Left renal cortex interstitium (tissue), 4 donors: ENCODE results near the gene MT1E. TPM values are rescaled to one million over a fixed set of nuclear protein-coding genes. Genes with fewer than 3 reads are reported as not detected.

Experiments
- DNase-seq, 4 donors: peaks; one replicate each; pipeline ENCODE4 v3.0.0-alpha.2; 2013; ENCODE audit warnings: low read depth in 4 of 4, low spot score in 2 of 4, missing footprints in 1 of 4
- polyA plus RNA-seq, 4 donors: library from polyadenylated mRNA; unstranded; fragments of 120-200 nt; gene quantifications; one replicate each; pipeline ENCODE4 v1.2.1, GENCODE V29; 2013; ENCODE audit not compliant: insufficient read length in 4 of 4

MT1E gene
- polyA plus RNA-seq, 4 donors, result 19.4 to 50.0 (median 38.3) TPM

- DNase-seq, result no peak
Measured at GRCh38 chr16:56623637-56624036, 1.9 kb upstream of the MT1E start.

GRCh38 chr16:56625943-56626654 lies 518 bp downstream of the MT1E start:
- no peak for DNase-seq

DNA sequence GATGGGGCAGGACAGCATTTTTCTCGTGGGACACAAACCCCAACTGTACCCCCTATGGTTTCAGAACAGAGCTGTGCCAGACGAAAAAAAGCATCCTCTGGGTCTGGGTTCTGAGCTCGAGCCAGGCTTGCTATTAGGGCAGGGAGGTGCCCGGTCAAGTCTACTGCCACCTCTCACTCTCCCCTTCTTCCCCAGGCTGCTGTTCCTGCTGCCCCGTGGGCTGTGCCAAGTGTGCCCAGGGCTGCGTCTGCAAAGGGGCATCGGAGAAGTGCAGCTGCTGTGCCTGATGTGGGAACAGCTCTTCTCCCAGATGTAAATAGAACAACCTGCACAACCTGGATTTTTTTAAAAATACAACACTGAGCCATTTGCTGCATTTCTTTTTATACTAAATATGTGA lies 1.1 kb downstream of the MT1E start:
- DNase-seq, result no peak

DNA sequence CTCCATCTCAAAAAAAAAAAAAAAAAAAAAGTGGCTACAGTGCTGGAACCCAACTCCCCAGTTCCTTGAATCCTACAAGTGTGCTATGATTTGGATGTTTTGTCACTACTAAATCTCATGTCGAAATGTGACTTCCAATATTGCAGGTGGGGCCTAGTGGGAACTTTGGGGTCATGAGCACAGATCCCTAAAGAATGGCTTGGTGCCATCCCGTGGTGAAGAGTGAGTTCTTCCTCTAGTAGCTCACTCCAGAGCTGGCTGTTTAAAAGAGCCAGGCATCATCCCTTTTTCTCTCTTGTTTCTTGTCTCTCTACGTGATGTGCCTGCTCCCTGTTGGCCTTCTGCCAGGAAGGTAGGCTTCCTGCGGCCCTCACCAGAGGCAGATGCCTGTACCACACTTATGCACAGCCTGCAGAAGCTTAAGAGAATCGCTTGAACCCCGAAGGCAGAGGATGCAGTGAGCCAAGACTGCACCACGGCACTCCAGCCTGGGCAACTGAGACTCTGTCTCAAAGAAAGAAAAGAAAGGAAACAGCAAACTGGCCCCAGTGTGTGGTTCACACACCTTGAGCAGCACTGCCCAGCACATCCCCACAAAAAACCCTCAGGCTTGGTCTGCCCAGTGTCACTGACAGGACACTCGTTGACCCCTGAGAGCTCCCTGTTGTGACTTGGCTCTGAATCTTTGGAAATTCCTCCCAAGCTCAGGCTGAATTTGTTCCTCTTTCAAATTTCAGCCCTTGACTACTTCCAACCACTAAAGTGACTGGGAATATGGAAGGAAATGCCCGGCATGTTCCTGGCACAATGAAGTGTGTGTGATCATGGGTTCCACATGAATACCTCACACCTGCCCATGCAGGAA lies 3.1 kb downstream of the MT1E start:
- DNase-seq, result no peak

GRCh38 chr16:56629531-56629930 lies 4.0 kb downstream of the MT1E start:
- DNase-seq, result no peak

DNA sequence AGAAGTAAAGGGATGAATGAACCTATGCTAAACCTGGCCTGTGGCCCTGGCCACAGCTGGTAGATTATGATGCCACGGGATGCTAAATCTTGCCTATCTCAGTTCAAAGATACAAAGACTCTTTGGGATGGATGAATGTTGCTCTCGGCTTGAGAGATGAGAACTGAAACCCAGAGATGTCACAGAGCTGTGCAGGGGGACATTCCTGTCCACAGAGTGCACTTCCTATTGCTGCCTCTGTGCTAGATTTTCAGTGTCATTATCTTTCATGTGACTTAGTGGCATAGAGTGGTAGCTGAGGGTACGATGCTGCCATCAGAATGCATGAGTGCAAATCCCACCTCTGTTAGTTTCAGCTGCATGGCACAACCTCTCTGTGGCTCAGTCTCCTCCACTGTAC lies 4.6 kb downstream of the MT1E start:
- DNase-seq, result no peak

- no peak for DNase-seq
Measured at GRCh38 chr16:56631197-56631596, 5.6 kb downstream of the MT1E start.

- no peak for DNase-seq
Measured at GRCh38 chr16:56631832-56632155, 6.2 kb downstream of the MT1E start.

GRCh38 chr16:56632156-56632847 lies 6.7 kb downstream of the MT1E start, which contains the start of gene MT1M:
Gene MT1M, plus strand, starts transcription at chr16:56632659. Its CDS starts 73 bp downstream, at chr16:56632732.
- no peak for DNase-seq

DNA sequence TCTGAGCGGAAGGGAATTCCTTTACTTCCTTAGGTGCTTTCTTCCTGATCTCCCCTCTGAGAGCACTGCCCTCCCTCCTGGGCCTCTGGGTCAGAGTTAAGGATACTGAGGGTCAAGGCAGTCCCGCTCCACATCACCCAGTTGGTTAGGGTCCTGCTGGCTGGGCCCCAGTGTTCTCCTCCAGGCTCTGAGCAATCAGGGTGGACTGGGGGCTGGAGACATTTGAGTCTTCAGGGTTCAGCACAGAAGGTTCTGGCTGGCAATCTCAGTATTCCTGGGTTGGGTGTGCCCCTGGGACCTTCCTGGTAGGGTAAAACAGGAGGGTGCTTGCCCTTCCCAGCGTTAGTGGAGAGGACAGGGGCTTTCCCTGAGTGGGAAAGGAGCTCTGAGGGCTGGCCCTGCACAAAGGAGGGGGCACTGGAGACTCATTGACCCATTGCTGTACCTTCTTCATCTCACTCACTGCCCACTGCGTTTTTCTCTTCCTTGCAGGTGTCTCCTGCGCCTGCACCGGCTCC lies 7.3 kb downstream of the MT1E start:
- DNase-seq, result no peak

DNA sequence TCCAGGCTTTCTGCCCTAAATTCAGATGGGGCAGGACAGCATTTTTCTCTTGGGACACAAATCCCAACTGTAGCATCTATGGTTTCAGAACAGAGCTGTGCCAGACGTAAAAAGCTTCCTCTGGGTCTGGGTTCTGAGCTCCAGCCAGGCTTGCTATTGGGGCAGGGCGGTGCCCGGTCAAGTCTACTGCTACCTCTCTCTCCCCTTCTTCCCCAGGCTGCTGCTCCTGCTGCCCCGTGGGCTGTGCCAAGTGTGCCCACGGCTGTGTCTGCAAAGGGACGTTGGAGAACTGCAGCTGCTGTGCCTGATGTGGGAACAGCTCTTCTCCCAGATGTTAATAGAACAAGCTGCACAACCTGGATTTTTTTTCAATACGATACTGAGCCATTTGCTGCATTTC lies 8.0 kb downstream of the MT1E start:
- no peak for DNase-seq

DNA sequence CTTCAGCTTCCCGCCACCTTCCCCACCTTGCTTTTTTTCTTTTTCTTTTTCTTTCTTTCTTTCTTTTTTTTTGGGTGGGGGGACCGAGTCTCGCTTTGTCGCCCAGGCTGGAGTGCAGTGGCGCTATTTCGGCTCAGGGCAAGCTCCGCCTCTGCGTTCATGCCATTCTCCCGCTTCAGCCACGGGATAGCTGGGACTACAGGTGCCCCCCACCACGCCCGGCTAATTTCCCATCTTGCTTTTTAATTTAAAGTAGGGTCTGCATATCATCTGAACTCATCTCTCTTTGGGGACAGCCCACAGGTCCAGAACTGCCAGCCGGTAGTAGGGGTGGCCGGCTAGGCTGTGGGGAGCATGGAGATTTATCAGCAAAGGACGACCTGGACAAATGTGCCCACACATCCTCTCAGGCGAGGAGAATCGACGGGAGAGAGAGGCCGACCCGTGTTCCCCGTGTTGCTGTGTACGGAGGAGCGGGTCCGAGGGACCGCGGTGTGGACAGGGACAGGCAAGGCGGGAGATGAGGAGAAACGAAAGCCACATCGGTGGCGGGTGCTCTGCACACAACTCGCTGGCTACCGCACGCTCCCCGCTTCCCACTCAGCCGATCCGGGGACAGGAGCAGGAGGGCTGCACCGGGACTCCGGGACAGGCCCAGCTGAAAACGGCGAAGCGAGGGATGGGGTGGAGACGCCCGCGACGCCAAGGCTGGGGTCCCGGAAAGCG lies 9.3 kb downstream of the MT1E start:
- no peak for DNase-seq

DNA sequence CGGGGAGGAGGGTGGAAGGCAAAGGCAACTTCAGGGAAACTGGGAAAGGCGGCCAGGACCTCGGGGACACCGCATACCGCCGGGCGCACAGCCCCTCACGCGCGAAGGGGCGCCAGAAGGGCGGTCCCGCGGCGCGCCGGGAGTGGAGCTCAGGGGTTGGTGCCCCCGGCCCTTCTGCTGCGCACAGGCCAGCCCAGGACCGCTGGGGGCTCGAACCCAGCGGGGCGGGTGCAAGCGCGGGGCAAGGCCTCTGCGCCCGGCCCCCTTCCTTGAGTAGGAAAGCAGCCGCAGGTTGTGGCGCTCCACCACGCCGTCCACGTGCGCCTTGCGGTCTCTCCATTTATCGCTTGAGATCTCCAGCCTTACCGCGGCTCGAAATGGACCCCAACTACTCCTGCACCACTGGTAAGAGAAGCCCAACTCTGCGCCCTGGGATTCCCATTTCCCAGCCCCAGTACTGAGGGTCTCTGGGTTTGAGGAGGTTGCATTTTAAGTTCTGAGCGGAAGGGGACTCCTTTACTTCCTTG lies 9.9 kb downstream of the MT1E start:
- no peak for DNase-seq

- DNase-seq, result no peak
Measured at GRCh38 chr16:56636616-56637413, 11.2 kb downstream of the MT1E start.

DNA sequence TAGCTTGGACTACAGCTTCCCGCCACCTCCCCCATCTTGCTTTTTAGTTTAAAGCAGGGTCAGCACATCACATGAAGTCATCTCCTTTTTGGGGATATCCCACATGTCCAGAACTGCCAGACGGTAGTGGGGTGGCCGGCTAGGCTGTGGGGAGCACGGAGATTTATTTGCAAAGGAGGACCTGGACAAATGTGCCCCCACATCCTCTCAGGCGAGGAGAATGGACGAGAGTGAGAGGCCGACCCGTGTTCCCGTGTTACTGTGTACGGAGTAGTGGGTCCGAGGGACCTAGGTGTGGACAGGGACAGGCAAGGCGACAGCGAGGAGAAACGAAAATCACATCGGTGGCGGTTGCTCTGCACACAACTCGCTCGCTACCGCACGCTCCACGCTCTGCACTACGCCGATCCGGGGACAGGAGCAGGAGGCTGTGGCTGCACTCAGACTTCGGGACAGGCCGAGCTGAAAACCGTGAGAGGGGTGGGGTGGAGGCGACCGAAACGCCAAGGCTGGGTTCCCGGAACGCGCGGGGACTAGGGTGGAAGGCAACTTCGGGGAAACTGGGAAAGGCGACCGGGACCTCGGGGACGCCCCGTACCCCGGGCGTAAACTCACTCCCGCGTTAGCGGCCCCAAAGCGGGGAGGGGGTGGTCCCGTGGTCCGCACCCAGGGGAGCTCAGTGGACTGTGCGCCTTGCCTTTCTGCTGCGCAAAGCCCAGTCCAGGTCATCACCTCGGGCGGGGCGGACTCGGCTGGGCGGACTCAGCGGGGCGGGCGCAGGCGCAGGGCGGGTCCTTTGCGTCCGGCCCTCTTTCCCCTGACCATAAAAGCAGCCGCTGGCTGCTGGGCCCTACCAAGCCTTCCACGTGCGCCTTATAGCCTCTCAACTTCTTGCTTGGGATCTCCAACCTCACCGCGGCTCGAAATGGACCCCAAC lies 12.5 kb downstream of the MT1E start, which contains the start of gene MT1A:
Gene MT1A, plus strand, starts transcription at position 853 of the 937 bp plus-strand sequence. Its CDS starts 73 bp downstream, at position 926.
- DNase-seq, result no peak

DNA sequence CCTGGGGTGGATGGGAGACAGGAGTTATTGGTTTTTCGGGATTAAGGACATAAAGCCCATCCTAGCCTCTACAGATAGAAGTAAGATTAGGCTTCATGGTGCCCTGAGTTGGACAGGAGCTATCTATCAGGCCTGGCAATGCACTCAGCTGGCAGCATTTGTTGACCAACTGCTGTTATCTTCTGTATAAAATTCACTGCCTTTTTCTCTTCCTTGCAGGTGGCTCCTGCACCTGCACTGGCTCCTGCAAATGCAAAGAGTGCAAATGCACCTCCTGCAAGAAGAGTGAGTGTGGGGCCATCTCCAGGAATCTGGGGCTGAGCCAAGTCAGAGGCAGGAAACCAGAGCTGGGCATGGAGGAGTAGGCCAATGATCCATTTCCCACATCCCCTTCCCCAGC lies 13.5 kb downstream of the MT1E start:
- no peak for DNase-seq

DNA sequence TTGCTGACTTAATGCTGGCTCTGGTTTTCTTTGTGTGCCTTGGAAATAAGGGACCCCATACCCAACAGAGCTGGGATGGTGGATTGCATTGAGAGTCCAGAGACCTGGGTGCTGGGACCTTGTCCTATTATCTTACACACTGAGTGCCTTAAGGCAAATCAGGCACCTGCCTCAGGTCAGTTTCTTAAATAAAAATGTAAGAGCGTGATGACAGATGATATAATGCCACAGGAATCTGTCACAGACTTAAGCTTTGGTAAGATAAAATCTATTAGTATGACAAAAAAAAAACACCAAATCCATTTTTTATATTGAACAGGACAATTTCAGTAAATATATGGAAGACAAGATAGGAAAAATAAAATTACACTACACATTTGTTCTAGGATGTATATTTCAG lies 14.5 kb downstream of the MT1E start:
- no peak for DNase-seq

- no peak for DNase-seq
Measured at GRCh38 chr16:56641166-56641565, 15.6 kb downstream of the MT1E start.
